Astrocyte (in vitro differentiated cells and primary cell): ENCODE measurements around the gene RCOR3.

ENCODE experiments used
- CTCF ChIP-seq: IDR thresholded peaks from 2 replicates; pipeline ENCODE4 v1.5.1; 2011; ENCODE audit warnings: low read depth, mild to moderate bottlenecking, inconsistent platforms, low read length, moderate library complexity; ENCODE audit not compliant: insufficient read depth
- EZH2 ChIP-seq: IDR thresholded peaks from 2 replicates; pipeline ENCODE4 v1.6.1; 2012; ENCODE audit warnings: mild to moderate bottlenecking, low read length, inconsistent platforms; ENCODE audit not compliant: insufficient read depth

DNA sequence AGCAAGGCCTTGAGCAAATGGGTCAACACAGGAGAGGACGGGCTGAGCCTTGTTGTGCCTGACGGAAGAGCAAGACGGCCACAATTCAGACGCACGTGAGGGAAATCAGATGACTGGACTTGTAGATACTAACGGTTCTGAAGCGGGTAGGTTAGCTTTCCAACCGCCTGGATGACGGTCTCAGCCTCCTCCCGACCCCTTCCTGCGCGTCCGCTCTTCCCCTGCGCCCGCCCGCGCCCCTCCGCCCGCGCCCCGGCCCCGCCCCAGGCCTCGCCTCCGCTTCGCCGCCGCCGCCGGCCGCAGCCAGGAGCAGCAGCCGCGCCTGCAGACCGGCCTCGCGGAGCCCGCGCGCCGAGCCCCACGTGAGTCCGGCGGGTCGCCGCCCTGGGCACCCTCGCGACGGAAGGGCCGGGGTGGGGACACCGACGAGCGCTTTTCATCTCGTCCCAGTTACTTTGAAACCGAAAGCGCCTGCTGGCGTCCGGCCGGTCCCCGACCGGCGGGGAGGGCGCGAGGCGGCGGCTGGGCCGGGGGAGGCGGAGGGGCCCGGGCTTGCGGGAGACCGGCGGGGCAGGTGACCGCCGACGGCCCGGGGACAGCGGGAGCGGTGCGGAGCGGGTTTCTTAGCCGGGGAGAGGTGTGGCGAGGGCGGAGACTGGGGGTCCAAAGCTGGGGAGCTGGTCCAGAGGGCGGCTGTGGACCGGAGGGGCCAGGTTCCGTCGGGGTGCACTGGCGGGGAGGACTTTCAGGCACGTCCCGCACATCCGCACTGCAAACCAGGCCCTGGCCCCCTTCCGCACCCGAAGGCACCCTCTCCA is 67.6 kb downstream of the RCOR3 start, which contains the start of gene TRAF5:
- TF ChIP-seq CTCF (no peak), EZH2 (no peak)
